ENCODE data around the gene DLG2. TPM values are rescaled to one million over a fixed set of nuclear protein-coding genes. Genes with fewer than 3 reads are reported as not detected.

The DLG2 gene
- total and polyA plus RNA-seq, 2 donors (not counting 3 experiments of a cell fraction or from before 2014, with no cell fraction given): 0.15 to 1.1 TPM

DNA sequence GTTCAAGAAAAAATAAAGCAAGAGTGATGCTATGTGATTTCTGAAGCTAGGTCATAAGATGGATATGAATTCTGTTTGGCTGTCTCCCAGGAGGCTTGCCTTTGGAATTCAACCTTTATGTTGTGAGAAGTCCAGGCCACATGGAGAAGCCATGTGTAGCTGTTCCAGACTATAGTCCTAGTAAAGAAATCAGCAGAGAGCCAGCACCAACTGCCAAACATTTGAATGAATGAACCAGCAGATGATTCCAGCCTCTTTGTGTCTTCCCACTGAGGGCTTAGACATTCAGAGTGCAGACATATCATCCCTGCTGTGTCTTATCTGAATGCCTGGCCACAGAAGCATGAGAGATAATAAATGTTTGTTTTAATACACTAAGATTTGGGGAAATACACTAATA lies 1150.6 kb downstream of the DLG2 start:
- H3K9ac ChIP-seq (replicated peaks; ENCODE audit: extremely low read depth, insufficient read depth, low read length): no peak overlapping the region
- no peak overlapping the region for H3K4me2 ChIP-seq (ENCODE audit: insufficient read depth, low read length)
- H3K27ac ChIP-seq (ENCODE audit: insufficient read depth, low read depth, low read length): no peak overlapping the region
- no peaks in the 10 kb centered on the region for H3K79me2 ChIP-seq (ENCODE audit: control insufficient read depth, insufficient read depth, low read length)
- no TSS peak for BruUV-seq (replicated peaks)
- H3K4me1 ChIP-seq (ENCODE audit: control insufficient read depth, extremely low read depth, insufficient read depth, low read length): no peaks in the 10 kb centered on the region
- H3K4me3 ChIP-seq (replicated peaks in 1 of 3; ENCODE audit: insufficient read depth in 1 of 3, low read depth in 1 of 3, low read length in 3 of 3): no peak overlapping the region
- CTCF ChIA-PET: no interaction called here
- dilution Hi-C loops (cut with MboI; ENCODE audit: extremely low pct_ligation_motif_present, low sequenced_read_pairs) (no loop called here), intact Hi-C loops (cut with micrococcal nuclease) (no loop called here)
- H2AFZ ChIP-seq (ENCODE audit: low read depth, low read length): no peak overlapping the region
- no peaks in the 10 kb centered on the region for H3K9me1 ChIP-seq (replicated peaks; ENCODE audit: control insufficient read depth, extremely low read depth, insufficient read depth, low read length)
- H3K36me3 ChIP-seq (ENCODE audit: control insufficient read depth in 2 of 2, extremely low read depth in 1 of 2, insufficient read depth in 2 of 2, low read length in 2 of 2): no peaks in the 10 kb centered on the region
- POLR2A ChIA-PET: no interaction called here
- no peak for FAIRE-seq
- H4K20me1 ChIP-seq (replicated peaks; ENCODE audit: control insufficient read depth, extremely low read depth, insufficient read depth, low read length): no peaks in the 10 kb centered on the region
- no peak for DNase-seq (ENCODE audit: low read depth, low spot score)
- H3K27me3 ChIP-seq (ENCODE audit: control insufficient read depth in 2 of 2, insufficient read depth in 2 of 2, low read length in 2 of 2): no peaks in the 10 kb centered on the region
- no peaks in the 10 kb centered on the region for H3K9me3 ChIP-seq (replicated peaks; ENCODE audit: control insufficient read depth, insufficient read depth, low read length)
- TF ChIP-seq EZH2 (IDR thresholded peaks at IDR 0.05; ENCODE audit: borderline replicate concordance, low read depth, low read length, severe bottlenecking) (no peak), JUN (IDR thresholded peaks at IDR 0.05; ENCODE audit: borderline replicate concordance, insufficient read depth, insufficient read length, low read depth) (no peak), POLR2A (IDR thresholded peaks at IDR 0.05; ENCODE audit: low read depth, low read length) (no peak), POLR2AphosphoS5 (IDR thresholded peaks at IDR 0.05; ENCODE audit: insufficient read depth, low read depth, low read length) (no peak), MYC (IDR thresholded peaks at IDR 0.05; ENCODE audit: low read depth, low read length) (no peak), CTCF (IDR thresholded peaks at IDR 0.05; ENCODE audit: extremely low read depth in 1 of 2, insufficient read depth in 1 of 2, low read depth in 1 of 2, low read length in 2 of 2) (no peak), GATA2 (IDR thresholded peaks at IDR 0.05; ENCODE audit: insufficient read depth, insufficient read length, low read depth, low read length) (no peak), FOS (IDR thresholded peaks at IDR 0.05; ENCODE audit: borderline replicate concordance, insufficient read depth, low read length) (no peak)
- TF ChIP-seq, protein P1, sequence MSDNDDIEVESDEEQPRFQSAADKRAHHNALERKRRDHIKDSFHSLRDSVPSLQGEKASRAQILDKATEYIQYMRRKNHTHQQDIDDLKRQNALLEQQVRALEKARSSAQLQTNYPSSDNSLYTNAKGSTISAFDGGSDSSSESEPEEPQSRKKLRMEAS (IDR thresholded peaks at IDR 0.05; ENCODE audit: insufficient read depth, insufficient read length): no peak
